Ramos (cell line): ENCODE data around the gene HIVEP3.

Source experiments
- in situ Hi-C: fragments of 300-500 bp; cut with MboI; formaldehyde crosslinking; loops from one replicate; pipeline ENCODE4 v1.14.3; 2022; ENCODE audit warnings: low sequenced_read_pairs; ENCODE audit not compliant: unreplicated experiment

Gene HIVEP3

GRCh38 chr1:41475859-41476567 is 442.7 kb downstream of the HIVEP3 start:
- in situ Hi-C loops, result no loop called here

- in situ Hi-C loops, result no loop called here
These were observed 443.4 kb downstream of the HIVEP3 start for GRCh38 chr1:41475346-41475745.

- in situ Hi-C loops, result no loop called here
These were observed 444.0 kb downstream of the HIVEP3 start for GRCh38 chr1:41474490-41475271.

GRCh38 chr1:41473738-41474362 is 444.9 kb downstream of the HIVEP3 start:
- in situ Hi-C loops, result no loop called here

- in situ Hi-C loops, result no loop called here
These were observed 447.1 kb downstream of the HIVEP3 start for GRCh38 chr1:41471658-41472057.

GRCh38 chr1:41469706-41470105 is 449.0 kb downstream of the HIVEP3 start:
- in situ Hi-C loops, result no loop called here

- in situ Hi-C loops, result no loop called here
These were observed 450.5 kb downstream of the HIVEP3 start for GRCh38 chr1:41468122-41468762.

GRCh38 chr1:41467673-41468072 is 451.0 kb downstream of the HIVEP3 start:
- in situ Hi-C loops, result no loop called here

GRCh38 chr1:41466146-41466545 is 452.6 kb downstream of the HIVEP3 start:
- in situ Hi-C loops, result no loop called here

GRCh38 chr1:41465741-41466140 is 453.0 kb downstream of the HIVEP3 start:
- in situ Hi-C loops, result no loop called here

- in situ Hi-C loops, result no loop called here
These were observed 453.8 kb downstream of the HIVEP3 start for GRCh38 chr1:41464885-41465284.

GRCh38 chr1:41463516-41463915 is 455.2 kb downstream of the HIVEP3 start:
- in situ Hi-C loops, result no loop called here

GRCh38 chr1:41462680-41463004 is 456.1 kb downstream of the HIVEP3 start:
- in situ Hi-C loops, result no loop called here

- in situ Hi-C loops, result no loop called here
These were observed 456.7 kb downstream of the HIVEP3 start for GRCh38 chr1:41461790-41462679.

GRCh38 chr1:41456847-41457540 is 461.7 kb downstream of the HIVEP3 start:
- in situ Hi-C loops, result no loop called here
